ENCODE data around the gene PDGFRB. TPM values are rescaled to one million over a fixed set of nuclear protein-coding genes. Genes with fewer than 3 reads are reported as not detected.

Gene PDGFRB
- total RNA-seq, 2 experiments from 2014 or later: 0.23 to 3.0 TPM

DNA sequence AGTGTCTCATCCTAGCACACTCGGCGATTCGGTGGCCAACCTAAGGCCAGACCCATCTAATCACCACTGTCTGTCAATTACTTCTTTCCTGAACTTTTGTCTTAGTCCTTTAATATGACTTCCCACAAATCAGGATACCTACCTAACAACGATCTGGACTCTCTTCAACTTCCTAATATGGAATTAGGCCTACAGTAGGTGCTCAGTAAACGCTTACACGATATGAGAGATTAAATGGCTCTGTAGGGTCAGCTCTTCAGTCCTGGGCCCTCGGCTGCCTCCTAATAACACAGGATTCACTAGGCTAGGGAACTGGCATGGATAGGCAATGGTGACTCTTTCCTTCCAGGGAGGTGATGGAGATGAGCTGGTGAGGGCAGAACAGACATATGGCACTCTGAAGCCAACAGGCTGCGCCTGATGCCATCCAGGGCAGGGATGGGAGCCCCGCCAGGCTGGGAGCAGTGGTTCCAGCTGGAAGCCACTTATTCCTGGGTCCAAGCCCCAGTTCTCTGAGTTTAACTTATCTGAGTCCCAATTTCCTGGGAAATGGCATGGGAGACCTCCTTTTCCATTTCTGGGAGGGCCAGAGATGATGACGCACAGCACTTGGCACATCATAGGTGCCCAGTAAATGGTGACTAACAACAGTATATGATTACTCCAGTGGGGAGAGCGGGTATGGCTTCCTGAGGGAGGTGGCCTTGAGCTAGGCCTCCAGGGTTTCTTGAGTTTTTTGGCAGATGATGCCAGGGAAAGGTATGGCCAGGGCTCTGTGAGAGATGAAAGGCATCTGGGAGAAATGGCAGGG, 7.3 kb downstream of the PDGFRB start:
- ChIA-PET CTCF (ENCODE audit: unreplicated experiment) (no interaction called here), POLR2A (no interaction called here)
- Histone ChIP-seq H3K9me3 (ENCODE audit: low read length) (no peaks in the 10 kb centered on the region), H3K4me3 (ENCODE audit: low read depth, low read length, poor library complexity, severe bottlenecking) (no peak overlapping the region), H3K36me3 (ENCODE audit: insufficient read depth, low read length) (no peaks in the 10 kb centered on the region), H3K79me2 (ENCODE audit: insufficient read depth, low read depth, low read length) (no peaks in the 10 kb centered on the region), H3K4me1 (ENCODE audit: insufficient read depth, low read length, poor library complexity, severe bottlenecking) (no peaks in the 10 kb centered on the region), H3K9me2 (ENCODE audit: insufficient read depth, low read length) (no peaks in the 10 kb centered on the region), H3K4me2 (ENCODE audit: low read length) (no peak overlapping the region), H3K27ac (ENCODE audit: low read depth, low read length, poor library complexity, severe bottlenecking) (no peak overlapping the region), H2AFZ (ENCODE audit: low read length) (no peak overlapping the region), H4K20me1 (ENCODE audit: insufficient read depth, low read length) (no peaks in the 10 kb centered on the region)
- DNase-seq (ENCODE audit: low spot score): no peak
- BruUV-seq (replicated peaks): no TSS peak
- no peak for TF ChIP-seq EZH2phosphoT487 (IDR thresholded peaks at IDR 0.05; ENCODE audit: borderline replicate concordance, low read depth, low read length)
- TF ChIP-seq, protein P1, sequence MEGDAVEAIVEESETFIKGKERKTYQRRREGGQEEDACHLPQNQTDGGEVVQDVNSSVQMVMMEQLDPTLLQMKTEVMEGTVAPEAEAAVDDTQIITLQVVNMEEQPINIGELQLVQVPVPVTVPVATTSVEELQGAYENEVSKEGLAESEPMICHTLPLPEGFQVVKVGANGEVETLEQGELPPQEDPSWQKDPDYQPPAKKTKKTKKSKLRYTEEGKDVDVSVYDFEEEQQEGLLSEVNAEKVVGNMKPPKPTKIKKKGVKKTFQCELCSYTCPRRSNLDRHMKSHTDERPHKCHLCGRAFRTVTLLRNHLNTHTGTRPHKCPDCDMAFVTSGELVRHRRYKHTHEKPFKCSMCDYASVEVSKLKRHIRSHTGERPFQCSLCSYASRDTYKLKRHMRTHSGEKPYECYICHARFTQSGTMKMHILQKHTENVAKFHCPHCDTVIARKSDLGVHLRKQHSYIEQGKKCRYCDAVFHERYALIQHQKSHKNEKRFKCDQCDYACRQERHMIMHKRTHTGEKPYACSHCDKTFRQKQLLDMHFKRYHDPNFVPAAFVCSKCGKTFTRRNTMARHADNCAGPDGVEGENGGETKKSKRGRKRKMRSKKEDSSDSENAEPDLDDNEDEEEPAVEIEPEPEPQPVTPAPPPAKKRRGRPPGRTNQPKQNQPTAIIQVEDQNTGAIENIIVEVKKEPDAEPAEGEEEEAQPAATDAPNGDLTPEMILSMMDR (conservative IDR thresholded peaks at IDR 0.05; ENCODE audit: low read length): no peak
- intact Hi-C loops (cut with micrococcal nuclease; ENCODE audit: unreplicated experiment): no loop called here

DNA sequence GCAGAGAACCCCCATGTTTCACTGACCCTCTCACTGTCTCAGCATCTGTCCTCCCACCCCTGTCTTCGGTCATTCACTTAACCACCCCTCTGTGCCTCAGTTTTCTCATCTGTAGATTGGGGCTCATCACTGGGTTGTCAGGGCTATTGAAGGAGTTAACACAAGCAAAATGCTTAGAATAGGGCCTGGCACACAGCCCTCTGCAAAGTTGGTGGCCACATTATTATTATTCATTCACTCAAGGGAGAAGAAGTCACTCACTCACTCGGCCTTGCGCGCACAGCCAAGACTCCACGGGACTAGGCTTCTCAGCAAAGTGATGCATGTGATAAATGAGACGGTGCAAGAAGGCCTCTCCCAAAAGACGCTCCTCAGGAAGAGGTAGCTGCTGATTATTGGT, 8.0 kb downstream of the PDGFRB start:
- intact Hi-C loops (cut with micrococcal nuclease; ENCODE audit: unreplicated experiment): no loop called here
- CTCF ChIA-PET (ENCODE audit: unreplicated experiment): no interaction called here
- no TSS peak for BruUV-seq (replicated peaks)

More for the DNA sequence above, 8.0 kb downstream of the PDGFRB start:
- no peak overlapping the region for H3K4me2 ChIP-seq (ENCODE audit: low read length)
- H4K20me1 ChIP-seq (ENCODE audit: insufficient read depth, low read length): no peaks in the 10 kb centered on the region
- POLR2A ChIA-PET: no interaction called here
- H3K4me1 ChIP-seq (ENCODE audit: insufficient read depth, low read length, poor library complexity, severe bottlenecking): no peaks in the 10 kb centered on the region
- H3K4me3 ChIP-seq (ENCODE audit: low read depth, low read length, poor library complexity, severe bottlenecking): no peak overlapping the region
- H3K9me3 ChIP-seq (ENCODE audit: low read length): no peaks in the 10 kb centered on the region
- no peak overlapping the region for H2AFZ ChIP-seq (ENCODE audit: low read length)
- TF ChIP-seq, protein P1 (conservative IDR thresholded peaks at IDR 0.05; ENCODE audit: low read length): no peak
- no peak for TF ChIP-seq EZH2phosphoT487 (IDR thresholded peaks at IDR 0.05; ENCODE audit: borderline replicate concordance, low read depth, low read length)
- no peaks in the 10 kb centered on the region for H3K9me2 ChIP-seq (ENCODE audit: insufficient read depth, low read length)
- DNase-seq (ENCODE audit: low spot score): no peak
- H3K79me2 ChIP-seq (ENCODE audit: insufficient read depth, low read depth, low read length): no peaks in the 10 kb centered on the region
- no peak overlapping the region for H3K27ac ChIP-seq (ENCODE audit: low read depth, low read length, poor library complexity, severe bottlenecking)
- no peaks in the 10 kb centered on the region for H3K36me3 ChIP-seq (ENCODE audit: insufficient read depth, low read length)
